Effector memory CD8-positive, alpha-beta T cell (primary cell): Measurements from ENCODE around the gene WBP1L.
"Not testable (repeated sequence)": the region's sequence is repeated elsewhere in the genome, so short reads cannot be mapped to it uniquely, and the experiment has no call there.

Source experiments
- ATAC-seq: fragments of 150-1000 bp; cut with Tn5 transposase; replicated peaks from 2 replicates; pipeline ENCODE4 v1.10.0; 2021; ENCODE audit warnings: mild to moderate bottlenecking, moderate library complexity
- DNase-seq, 3 experiments: peaks; one replicate each; pipeline ENCODE4 v3.0.0; 2021
- H3K27ac Mint-ChIP-seq, 2 donors: one replicate each; pipeline ENCODE4 v1.8.0; 2022; ENCODE audit warnings: mild to moderate bottlenecking in 2 of 2, mixed read lengths in 2 of 2, moderate library complexity in 2 of 2
- H3K27me3 Mint-ChIP-seq, 2 donors: one replicate each; pipeline ENCODE4 v1.8.0; 2022; ENCODE audit warnings: mixed read lengths in 2 of 2
- H3K36me3 Mint-ChIP-seq: one replicate; pipeline ENCODE4 v1.8.0; 2022; ENCODE audit warnings: mild to moderate bottlenecking, moderate library complexity, mixed read lengths; ENCODE audit not compliant: insufficient read depth
- H3K4me1 Mint-ChIP-seq, 2 donors: one replicate each; pipeline ENCODE4 v1.8.0; 2022; ENCODE audit warnings: low read depth in 2 of 2, mixed read lengths in 2 of 2
- H3K4me3 Mint-ChIP-seq, 2 donors: one replicate each; pipeline ENCODE4 v1.8.0; 2022; ENCODE audit warnings: mild to moderate bottlenecking in 2 of 2, mixed read lengths in 2 of 2, moderate library complexity in 2 of 2
- H3K9me3 Mint-ChIP-seq, 2 donors: one replicate each; pipeline ENCODE4 v1.8.0; 2022; ENCODE audit warnings: mixed read lengths in 2 of 2
- total RNA-seq, 9 experiments: gene quantifications; one replicate each; lab custom pipeline; 2026; lab: John Stamatoyannopoulos, UW

Gene WBP1L
- 26.2 to 81.4 (median 42.8) reads per million in 9 experiments for total RNA-seq

- peaks cover 11% of the 10 kb centered on the region for H3K36me3 Mint-ChIP-seq
- H3K4me3 Mint-ChIP-seq, result peak within 1 kb of the TSS; percentile 81 to 93
- ATAC-seq, result peak; percentile 95
- DNase-seq, result peak; percentile 95 to 98 (median 96)
- H3K27me3 Mint-ChIP-seq, result no peaks in the 10 kb centered on the region
- H3K9me3 Mint-ChIP-seq, result peaks cover 4 to 8% of the 10 kb centered on the region in 2 donors
- peak within 1 kb of the TSS; percentile 85 to 92 for H3K27ac Mint-ChIP-seq
- H3K4me1 Mint-ChIP-seq, result peaks cover 31 to 45% of the 10 kb centered on the region in 2 donors
These were observed at the start of gene WBP1L for GRCh38 chr10:102743588-102744373. TSS of gene WBP1L (plus strand) at chr10:102743948. CDS start at chr10:102744054, 106 bp downstream.

DNA sequence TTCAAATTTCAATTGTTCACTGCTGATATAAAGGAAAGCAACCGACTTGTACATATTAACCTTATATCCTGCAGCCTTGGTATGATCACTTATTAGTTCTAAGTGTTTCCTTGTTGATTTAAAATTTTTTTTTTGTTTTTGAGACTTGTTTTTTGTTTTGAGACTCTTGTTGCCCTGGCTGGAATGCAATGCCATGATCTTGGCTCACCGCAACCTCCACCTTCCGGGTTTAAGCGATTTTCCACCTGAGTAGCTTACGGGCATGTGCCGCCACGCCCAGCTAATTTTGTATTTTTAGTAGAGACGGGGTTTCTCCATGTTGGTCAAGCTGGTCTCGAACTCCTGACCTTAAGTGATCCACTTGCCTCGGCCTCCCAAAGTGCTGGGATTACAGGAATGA is 48.3 kb upstream of the WBP1L start:
- not testable (repeated sequence) for H3K27me3 Mint-ChIP-seq, H3K9me3 Mint-ChIP-seq, DNase-seq, H3K4me3 Mint-ChIP-seq, H3K4me1 Mint-ChIP-seq, ATAC-seq, H3K27ac Mint-ChIP-seq
- peaks cover 21% of the 10 kb centered on the region for H3K36me3 Mint-ChIP-seq

DNA sequence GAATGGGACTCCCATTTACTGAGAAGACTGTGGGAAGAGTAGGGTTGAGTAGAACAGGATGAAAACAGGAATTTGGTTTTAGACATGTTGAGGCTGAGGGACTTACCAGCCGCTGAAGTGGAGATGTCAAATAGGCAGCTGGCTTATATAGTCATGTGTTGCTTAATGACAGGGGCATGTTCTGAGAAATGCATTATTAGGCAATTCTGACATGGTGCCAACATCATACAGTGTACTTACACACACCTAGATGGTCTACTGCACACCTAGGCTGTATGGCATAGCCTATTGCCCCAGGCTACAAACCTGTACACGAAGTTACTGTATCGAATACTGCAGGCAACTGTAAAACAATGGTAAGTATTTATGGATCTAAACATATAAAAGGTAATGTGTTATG is 47.0 kb upstream of the WBP1L start:
- DNase-seq (no peak), ATAC-seq (no peak)
- H3K4me3 Mint-ChIP-seq, result no peak overlapping the region
- no peak overlapping the region for H3K27ac Mint-ChIP-seq
- peaks cover 27% of the 10 kb centered on the region for H3K36me3 Mint-ChIP-seq
- H3K4me1 Mint-ChIP-seq, result no peaks in the 10 kb centered on the region
- H3K27me3 Mint-ChIP-seq, result no peaks in the 10 kb centered on the region
- no peaks in the 10 kb centered on the region for H3K9me3 Mint-ChIP-seq

DNA sequence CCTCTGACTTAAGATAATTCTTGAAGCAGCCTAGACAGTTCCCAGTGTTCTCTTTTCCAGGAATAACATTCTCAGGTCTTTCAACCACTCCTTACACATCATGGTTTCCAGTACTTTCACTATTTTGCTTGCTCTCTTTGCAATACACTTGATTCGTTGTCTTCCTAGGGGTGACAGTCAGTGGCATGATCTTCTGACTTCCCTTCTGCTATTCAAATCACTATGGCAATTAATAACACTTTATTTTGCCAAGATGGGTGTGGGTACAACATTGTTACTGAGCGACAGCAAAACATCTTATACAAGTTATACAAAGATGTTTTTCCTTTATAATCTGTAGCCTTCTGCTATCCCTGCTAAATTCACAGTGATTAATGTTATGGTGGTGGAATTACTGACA is 44.9 kb upstream of the WBP1L start:
- no peak for DNase-seq
- Mint-ChIP-seq H3K27ac (no peak overlapping the region), H3K27me3 (no peaks in the 10 kb centered on the region), H3K9me3 (no peaks in the 10 kb centered on the region), H3K4me1 (no peaks in the 10 kb centered on the region), H3K4me3 (no peak overlapping the region), H3K36me3 (peaks cover 25% of the 10 kb centered on the region)
- ATAC-seq, result no peak

DNA sequence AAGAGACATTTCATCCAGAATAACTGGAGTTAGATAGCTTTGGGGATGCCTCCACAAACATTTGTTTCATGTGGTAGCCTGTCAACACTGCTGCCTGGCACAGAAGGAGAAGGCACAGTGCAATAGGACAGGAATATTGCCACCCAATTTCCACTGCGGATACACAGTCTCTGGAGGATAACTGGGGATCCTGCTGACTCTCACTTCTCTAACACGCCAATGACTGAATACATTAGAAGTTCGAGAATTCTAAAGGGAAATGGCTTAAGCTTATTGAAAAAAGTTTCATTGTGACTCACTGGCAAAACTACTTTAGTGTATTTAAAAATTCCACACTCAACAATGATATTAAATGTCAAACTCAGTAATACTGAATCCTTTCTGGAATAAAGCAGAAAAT is 42.5 kb upstream of the WBP1L start:
- no peak for DNase-seq
- H3K4me1 Mint-ChIP-seq, result peaks cover 0 to 5% of the 10 kb centered on the region in 2 donors
- no peaks in the 10 kb centered on the region for H3K9me3 Mint-ChIP-seq
- no peak overlapping the region for H3K27ac Mint-ChIP-seq
- no peaks in the 10 kb centered on the region for H3K27me3 Mint-ChIP-seq
- ATAC-seq, result no peak
- no peak overlapping the region for H3K4me3 Mint-ChIP-seq
- H3K36me3 Mint-ChIP-seq, result peaks cover 21% of the 10 kb centered on the region

- peaks cover under 1 to 5% of the 10 kb centered on the region in 2 donors for H3K4me1 Mint-ChIP-seq
- no peak overlapping the region for H3K27ac Mint-ChIP-seq
- H3K9me3 Mint-ChIP-seq, result no peaks in the 10 kb centered on the region
- DNase-seq (no peak), ATAC-seq (no peak)
- H3K36me3 Mint-ChIP-seq, result peaks cover 21% of the 10 kb centered on the region
- H3K27me3 Mint-ChIP-seq, result no peaks in the 10 kb centered on the region
- H3K4me3 Mint-ChIP-seq, result no peak overlapping the region
These were observed 42.0 kb upstream of the WBP1L start for GRCh38 chr10:102701796-102702195.

GRCh38 chr10:102702742-102703141 is 41.0 kb upstream of the WBP1L start:
- Mint-ChIP-seq H3K27me3 (no peaks in the 10 kb centered on the region), H3K27ac (no peak overlapping the region), H3K4me3 (no peak overlapping the region), H3K4me1 (peaks cover 8% of the 10 kb centered on the region in 2 donors), H3K9me3 (no peaks in the 10 kb centered on the region), H3K36me3 (peaks cover 18% of the 10 kb centered on the region)
- no peak for ATAC-seq
- no peak for DNase-seq

DNA sequence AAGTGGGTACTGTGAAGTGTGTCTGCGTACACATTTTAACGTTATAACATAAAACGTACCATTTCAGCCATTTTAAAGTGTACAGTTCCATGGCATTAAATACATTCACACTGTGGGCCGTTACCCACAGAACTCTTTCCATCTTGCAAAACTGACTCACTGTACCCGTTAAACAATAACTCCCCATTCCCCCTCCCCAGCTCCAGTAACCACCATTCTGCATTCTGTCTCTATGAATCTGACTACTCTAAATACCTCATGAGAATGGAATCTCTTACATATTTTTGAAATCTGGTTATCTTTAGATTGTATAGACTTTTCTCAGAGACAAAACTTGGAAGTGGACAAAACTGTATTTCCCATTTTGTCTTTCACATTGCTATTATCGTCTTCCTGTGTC is 38.8 kb upstream of the WBP1L start:
- H3K4me3 Mint-ChIP-seq, result no peak overlapping the region
- DNase-seq (no peak), ATAC-seq (no peak)
- H3K36me3 Mint-ChIP-seq, result peaks cover 12% of the 10 kb centered on the region
- no peaks in the 10 kb centered on the region for H3K9me3 Mint-ChIP-seq
- no peaks in the 10 kb centered on the region for H3K27me3 Mint-ChIP-seq
- H3K27ac Mint-ChIP-seq, result no peak overlapping the region
- peaks cover 8% of the 10 kb centered on the region in 2 donors for H3K4me1 Mint-ChIP-seq

GRCh38 chr10:102705531-102705930 is 38.2 kb upstream of the WBP1L start:
- no peak overlapping the region for H3K27ac Mint-ChIP-seq
- no peaks in the 10 kb centered on the region for H3K9me3 Mint-ChIP-seq

DNA sequence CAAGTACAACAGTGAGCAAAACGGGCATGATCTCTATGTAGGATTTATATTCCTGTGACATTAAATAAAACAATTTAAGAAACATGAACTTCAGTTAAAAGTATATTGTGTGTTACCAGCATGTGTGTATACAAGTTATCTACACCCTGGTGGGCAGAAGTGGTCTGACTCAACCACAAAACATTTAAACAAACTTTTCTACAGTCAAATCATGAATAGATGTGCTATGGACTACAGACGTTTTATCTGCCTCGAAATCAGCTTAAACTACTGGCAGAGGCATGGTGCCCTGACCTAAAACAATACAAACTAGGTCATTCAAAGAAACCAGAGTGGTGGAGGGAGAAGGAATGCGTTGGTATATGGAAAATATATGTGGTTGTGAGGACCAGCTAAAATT is 33.1 kb upstream of the WBP1L start:
- Mint-ChIP-seq H3K36me3 (peaks cover 19% of the 10 kb centered on the region), H3K4me3 (peak overlapping the region; percentile 6 to 92), H3K9me3 (no peaks in the 10 kb centered on the region), H3K4me1 (peaks cover 22 to 27% of the 10 kb centered on the region in 2 donors), H3K27ac (peak overlapping the region; percentile 21 to 52), H3K27me3 (no peaks in the 10 kb centered on the region)
- DNase-seq (no peak), ATAC-seq (no peak)

More at GRCh38 chr10:102705531-102705930, 38.2 kb upstream of the WBP1L start:
- DNase-seq (no peak), ATAC-seq (no peak)
- no peaks in the 10 kb centered on the region for H3K27me3 Mint-ChIP-seq
- H3K4me3 Mint-ChIP-seq, result peak overlapping the region in 1 of 2 donors; percentile 52
- H3K4me1 Mint-ChIP-seq, result peaks cover 8 to 12% of the 10 kb centered on the region in 2 donors
- H3K36me3 Mint-ChIP-seq, result peaks cover 9% of the 10 kb centered on the region

DNA sequence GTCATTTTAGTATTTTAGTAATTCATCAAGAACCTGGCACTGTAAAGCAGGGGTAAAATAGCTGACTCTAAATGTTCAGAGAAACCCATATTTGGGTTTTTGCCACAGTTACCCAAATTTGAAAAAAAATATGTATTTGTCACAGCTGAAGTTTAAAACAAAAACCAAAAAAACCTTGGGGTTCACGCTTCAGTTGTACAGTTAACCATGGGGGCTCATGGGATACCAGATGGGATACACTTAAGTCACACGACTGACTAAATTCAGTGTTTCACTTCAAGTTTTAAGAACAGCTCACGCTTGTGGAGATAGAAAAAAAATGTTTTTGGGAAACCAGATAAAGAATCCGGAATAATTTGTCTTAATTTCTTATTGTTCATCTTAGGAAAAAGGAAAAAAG is 31.7 kb upstream of the WBP1L start:
- H3K27ac Mint-ChIP-seq, result peak overlapping the region; percentile 52 to 95
- H3K9me3 Mint-ChIP-seq, result no peaks in the 10 kb centered on the region
- peaks cover 28 to 29% of the 10 kb centered on the region in 2 donors for H3K4me1 Mint-ChIP-seq
- peaks cover 19% of the 10 kb centered on the region for H3K36me3 Mint-ChIP-seq
- H3K4me3 Mint-ChIP-seq, result peak overlapping the region; percentile 87 to 92
- ATAC-seq, result no peak
- no peaks in the 10 kb centered on the region for H3K27me3 Mint-ChIP-seq
- DNase-seq, result no peak

DNA sequence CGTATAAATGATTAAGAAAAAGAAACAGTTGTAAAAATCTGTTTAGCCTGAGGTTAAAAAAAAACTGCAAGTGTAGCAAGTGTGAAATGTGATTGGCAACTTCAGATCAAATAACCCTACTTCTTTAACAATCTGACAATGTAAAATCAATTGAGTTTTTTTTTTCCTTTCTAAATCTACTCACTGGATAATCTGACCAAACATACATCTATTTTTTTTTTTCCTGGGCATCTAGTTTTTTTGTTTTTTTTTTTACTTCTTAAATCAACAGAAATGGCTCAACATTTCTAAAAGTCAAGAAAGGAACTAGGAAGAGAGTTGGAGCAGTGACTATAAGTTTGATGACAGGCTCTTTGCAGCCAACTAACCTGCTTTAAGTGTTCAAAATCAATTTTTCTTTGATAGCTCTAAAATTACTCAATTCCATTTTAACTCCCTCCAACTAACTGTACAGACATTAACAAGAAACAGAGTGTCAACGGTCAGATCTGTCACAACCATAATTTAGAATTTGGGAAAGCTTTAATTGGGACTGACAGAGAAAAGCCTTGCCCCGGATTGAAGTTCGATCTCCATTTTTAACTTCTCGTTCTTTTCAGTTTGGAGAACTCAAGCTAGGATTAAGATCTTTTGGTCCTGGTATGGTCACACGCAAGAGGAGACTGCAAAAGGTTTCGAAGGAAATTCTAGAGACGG is 30.8 kb upstream of the WBP1L start:
- H3K4me1 Mint-ChIP-seq, result peaks cover 27 to 35% of the 10 kb centered on the region in 2 donors
- no peaks in the 10 kb centered on the region for H3K27me3 Mint-ChIP-seq
- H3K27ac Mint-ChIP-seq, result peak overlapping the region; percentile 95
- peaks cover 26% of the 10 kb centered on the region for H3K36me3 Mint-ChIP-seq
- peak overlapping the region; percentile 87 to 92 for H3K4me3 Mint-ChIP-seq
- no peaks in the 10 kb centered on the region for H3K9me3 Mint-ChIP-seq
- ATAC-seq (no peak), DNase-seq (no peak)

- DNase-seq (no peak), ATAC-seq (no peak)
- peak overlapping the region; percentile 87 to 92 for H3K4me3 Mint-ChIP-seq
- H3K27me3 Mint-ChIP-seq, result no peaks in the 10 kb centered on the region
- peaks cover 26% of the 10 kb centered on the region for H3K36me3 Mint-ChIP-seq
- H3K27ac Mint-ChIP-seq, result peak overlapping the region; percentile 95
- H3K4me1 Mint-ChIP-seq, result peaks cover 29 to 36% of the 10 kb centered on the region in 2 donors
- no peaks in the 10 kb centered on the region for H3K9me3 Mint-ChIP-seq
These were observed 30.3 kb upstream of the WBP1L start for GRCh38 chr10:102713539-102713813.
